Upper lobe of left lung (tissue), 6 donors: ENCODE data around the gene ACOT12. TPM values are rescaled to one million over a fixed set of nuclear protein-coding genes. Genes with fewer than 3 reads are reported as not detected.
"Not testable (repeated sequence)": the region's sequence is repeated elsewhere in the genome, so short reads cannot be mapped to it uniquely, and the experiment has no call there.

Source experiments
- ATAC-seq, 2 donors: fragments of 200-7000 bp; cut with Tn5 transposase; one replicate each; pipeline ENCODE4 v1.9.1; 2022; ENCODE audit warnings: mild to moderate bottlenecking in 2 of 2, moderate library complexity in 2 of 2; ENCODE audit not compliant: low FRiP score in 2 of 2
- DNase-seq, 2 donors: peaks; one replicate each; pipeline ENCODE4 v3.0.0-alpha.2; 2019 to 2020
- H3K27ac ChIP-seq, 4 donors: fragments of 200-600 bp; sonication (generic); one replicate each; pipeline ENCODE4 v1.5.1; 2016 to 2019
- H3K27me3 ChIP-seq, 4 donors: fragments of 200-600 bp; sonication (generic); one replicate each; pipeline ENCODE4 v1.5.1; 2017 to 2019
- H3K36me3 ChIP-seq, 4 donors: fragments of 200-600 bp; sonication (generic); one replicate each; pipeline ENCODE4 v1.5.1; 2016 to 2019
- H3K4me1 ChIP-seq, 4 donors: fragments of 200-600 bp; sonication (generic); one replicate each; pipeline ENCODE4 v1.5.1; 2018 to 2019
- H3K4me3 ChIP-seq, 4 donors: fragments of 200-600 bp; sonication (generic); one replicate each; pipeline ENCODE4 v1.5.1; 2017 to 2019; ENCODE audit warnings: mild to moderate bottlenecking in 2 of 4, moderate library complexity in 1 of 4
- H3K9me3 ChIP-seq, 4 donors: fragments of 200-600 bp; sonication (generic); one replicate each; pipeline ENCODE4 v1.5.1; 2018 to 2019
- CTCF ChIP-seq, 6 experiments: fragments of 450-650 bp in 4 of 6; fragments of 200-600 bp in 2 of 6; sonication (generic) in 2 of 6; IDR thresholded peaks; one replicate each; pipeline ENCODE4 v1.5.1; 2016 to 2019; ENCODE audit warnings: antibody characterized with exemption in 6 of 6
- EP300 ChIP-seq, 4 donors: sonication (generic); formaldehyde crosslinking; IDR thresholded peaks; one replicate each; pipeline ENCODE4 v1.5.1; 2017; ENCODE audit warnings: antibody characterized with exemption in 4 of 4, control low read depth in 2 of 4
- POLR2A ChIP-seq, 4 donors: fragments of 450-650 bp; IDR thresholded peaks; one replicate each; pipeline ENCODE4 v1.5.1; 2016 to 2017; ENCODE audit warnings: antibody characterized with exemption in 4 of 4, mild to moderate bottlenecking in 2 of 4
- POLR2AphosphoS5 ChIP-seq, 2 donors: sonication (generic); formaldehyde crosslinking; IDR thresholded peaks; one replicate each; pipeline ENCODE4 v1.5.1; 2017; ENCODE audit warnings: antibody characterized with exemption in 2 of 2
- WGBS, 2 donors: methylation state at CpG; one replicate each; pipeline ENCODE4 v1.1.5; 2017 to 2018; 5-methylcytosine and 5-hydroxymethylcytosine counted together
- total RNA-seq, 6 donors: library from RNA; depleted of rRNA in 4 of 6; stranded (reverse); fragments of >200 nt in 4 of 6; gene quantifications; one replicate each; pipeline versions ENCODE4 v1.1.0 to v1.2.1, GENCODE V29; 2016 to 2021
- donor health status: DM: no; HTN: no; CAD: no; lungs with moderate emphysema.
- donor health status: DM: no; HTN: yes; CAD: no; lungs with severe emphysema.

The ACOT12 gene
- total RNA-seq, 6 donors from 2014 or later = not detected

- Histone ChIP-seq H3K4me3 (no peak overlapping the region), H3K27me3 (no peaks in the 10 kb centered on the region), H3K9me3 (no peaks in the 10 kb centered on the region), H3K36me3 (no peaks in the 10 kb centered on the region), H3K4me1 (no peaks in the 10 kb centered on the region), H3K27ac (no peak overlapping the region)
- no peak for TF ChIP-seq CTCF (IDR thresholded peaks at IDR 0.05)
- TF ChIP-seq POLR2A (IDR thresholded peaks at IDR 0.05) = no peak
- TF ChIP-seq EP300 (IDR thresholded peaks at IDR 0.05) = no peak
- no peak for TF ChIP-seq POLR2AphosphoS5 (IDR thresholded peaks at IDR 0.05)
- DNase-seq = no peak
- WGBS, 2 donors = 54 to 56% methylated on average over 5 of the region's 5 CpGs
- ATAC-seq = no peak
Measured at GRCh38 chr5:81353189-81353588, 40.7 kb downstream of the ACOT12 start.

GRCh38 chr5:81350507-81350906, 43.4 kb downstream of the ACOT12 start:
- TF ChIP-seq POLR2AphosphoS5 (IDR thresholded peaks at IDR 0.05) = no peak
- TF ChIP-seq POLR2A (IDR thresholded peaks at IDR 0.05) = no peak
- no peak for TF ChIP-seq CTCF (IDR thresholded peaks at IDR 0.05)
- no peak for TF ChIP-seq EP300 (IDR thresholded peaks at IDR 0.05)
- no peaks in the 10 kb centered on the region for H3K27me3 ChIP-seq
- no peak overlapping the region for H3K4me3 ChIP-seq
- no peaks in the 10 kb centered on the region for H3K4me1 ChIP-seq
- no peaks in the 10 kb centered on the region for H3K36me3 ChIP-seq
- no peaks in the 10 kb centered on the region for H3K9me3 ChIP-seq
- H3K27ac ChIP-seq = no peak overlapping the region
- DNase-seq (no peak), ATAC-seq (no peak)

- 63 to 71% methylated on average over 4 of the region's 4 CpGs for whole genome bisulfite sequencing, 2 donors
- Histone ChIP-seq H3K36me3 (no peaks in the 10 kb centered on the region), H3K27ac (no peak overlapping the region)
Measured at GRCh38 chr5:81349161-81349560, 44.8 kb downstream of the ACOT12 start.

GRCh38 chr5:81345411-81346003, 48.4 kb downstream of the ACOT12 start:
- Histone ChIP-seq H3K9me3 (no peaks in the 10 kb centered on the region), H3K4me1 (no peaks in the 10 kb centered on the region), H3K4me3 (no peak overlapping the region), H3K36me3 (no peaks in the 10 kb centered on the region), H3K27me3 (no peaks in the 10 kb centered on the region), H3K27ac (no peak overlapping the region)
- DNase-seq (no peak), ATAC-seq (no peak)
- TF ChIP-seq EP300 (IDR thresholded peaks at IDR 0.05) (no peak), POLR2AphosphoS5 (IDR thresholded peaks at IDR 0.05) (no peak), CTCF (IDR thresholded peaks at IDR 0.05) (no peak), POLR2A (IDR thresholded peaks at IDR 0.05) (no peak)
- WGBS, 2 donors = 89 to 91% methylated on average over 5 of the region's 5 CpGs

More at GRCh38 chr5:81349161-81349560, 44.8 kb downstream of the ACOT12 start:
- Histone ChIP-seq H3K27me3 (no peaks in the 10 kb centered on the region), H3K9me3 (no peaks in the 10 kb centered on the region), H3K4me1 (no peaks in the 10 kb centered on the region), H3K4me3 (no peak overlapping the region)
- TF ChIP-seq EP300 (IDR thresholded peaks at IDR 0.05) = no peak
- no peak for TF ChIP-seq POLR2AphosphoS5 (IDR thresholded peaks at IDR 0.05)
- ATAC-seq (no peak), DNase-seq (no peak)

- H3K36me3 ChIP-seq = no peaks in the 10 kb centered on the region
- H3K4me3 ChIP-seq = no peak overlapping the region
- TF ChIP-seq CTCF (IDR thresholded peaks at IDR 0.05) (no peak), POLR2A (IDR thresholded peaks at IDR 0.05) (no peak), POLR2AphosphoS5 (IDR thresholded peaks at IDR 0.05) (no peak), EP300 (IDR thresholded peaks at IDR 0.05) (no peak)
- no peak for ATAC-seq
- peak in 1 of 2 donors; percentile 25 for DNase-seq
- H3K9me3 ChIP-seq = no peaks in the 10 kb centered on the region
- WGBS, 2 donors = 91 to 93% methylated on average over 13 of the region's 13 CpGs
- H3K27me3 ChIP-seq = no peaks in the 10 kb centered on the region
- H3K27ac ChIP-seq = no peak overlapping the region
- no peaks in the 10 kb centered on the region for H3K4me1 ChIP-seq
Measured at GRCh38 chr5:81344736-81345135, 49.2 kb downstream of the ACOT12 start.

GRCh38 chr5:81338213-81338612, 55.7 kb downstream of the ACOT12 start:
- not testable (repeated sequence) for H3K27me3 ChIP-seq, DNase-seq, H3K4me3 ChIP-seq, H3K27ac ChIP-seq, H3K9me3 ChIP-seq, H3K4me1 ChIP-seq, ATAC-seq, H3K36me3 ChIP-seq
- 55 to 56% methylated on average over 3 of the region's 3 CpGs for WGBS, 2 donors
